Coronary artery (tissue), 2 donors: Measurements from ENCODE around the gene CEP126.

Experiments used
- DNase-seq: peaks from one replicate; pipeline ENCODE4 v3.0.0-alpha.2; 2017; ENCODE audit warnings: low spot score
- H3K27ac ChIP-seq, 2 donors: fragments of 200-600 bp; sonication (generic); one replicate each; pipeline ENCODE4 v1.5.1; 2016 to 2019
- H3K4me3 ChIP-seq: fragments of 200-600 bp; sonication (generic); 2 replicates; pipeline ENCODE4 v1.5.1; 2016; ENCODE audit warnings: mild to moderate bottlenecking, moderate library complexity
- TF ChIP-seq, protein P1 (sequence below): fragments of 200-600 bp; sonication (generic); IDR thresholded peaks from one replicate; pipeline ENCODE4 v1.5.1; 2019; ENCODE audit warnings: antibody characterized with exemption

The CEP126 gene

GRCh38 chr11:101912823-101913284 lies 2.0 kb upstream of the CEP126 start:
- TF ChIP-seq, protein P1, sequence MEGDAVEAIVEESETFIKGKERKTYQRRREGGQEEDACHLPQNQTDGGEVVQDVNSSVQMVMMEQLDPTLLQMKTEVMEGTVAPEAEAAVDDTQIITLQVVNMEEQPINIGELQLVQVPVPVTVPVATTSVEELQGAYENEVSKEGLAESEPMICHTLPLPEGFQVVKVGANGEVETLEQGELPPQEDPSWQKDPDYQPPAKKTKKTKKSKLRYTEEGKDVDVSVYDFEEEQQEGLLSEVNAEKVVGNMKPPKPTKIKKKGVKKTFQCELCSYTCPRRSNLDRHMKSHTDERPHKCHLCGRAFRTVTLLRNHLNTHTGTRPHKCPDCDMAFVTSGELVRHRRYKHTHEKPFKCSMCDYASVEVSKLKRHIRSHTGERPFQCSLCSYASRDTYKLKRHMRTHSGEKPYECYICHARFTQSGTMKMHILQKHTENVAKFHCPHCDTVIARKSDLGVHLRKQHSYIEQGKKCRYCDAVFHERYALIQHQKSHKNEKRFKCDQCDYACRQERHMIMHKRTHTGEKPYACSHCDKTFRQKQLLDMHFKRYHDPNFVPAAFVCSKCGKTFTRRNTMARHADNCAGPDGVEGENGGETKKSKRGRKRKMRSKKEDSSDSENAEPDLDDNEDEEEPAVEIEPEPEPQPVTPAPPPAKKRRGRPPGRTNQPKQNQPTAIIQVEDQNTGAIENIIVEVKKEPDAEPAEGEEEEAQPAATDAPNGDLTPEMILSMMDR = no peak
- H3K27ac ChIP-seq = peak overlapping the region in 1 of 2 donors; percentile 94
- no peak overlapping the region for H3K4me3 ChIP-seq
- no peak for DNase-seq

DNA sequence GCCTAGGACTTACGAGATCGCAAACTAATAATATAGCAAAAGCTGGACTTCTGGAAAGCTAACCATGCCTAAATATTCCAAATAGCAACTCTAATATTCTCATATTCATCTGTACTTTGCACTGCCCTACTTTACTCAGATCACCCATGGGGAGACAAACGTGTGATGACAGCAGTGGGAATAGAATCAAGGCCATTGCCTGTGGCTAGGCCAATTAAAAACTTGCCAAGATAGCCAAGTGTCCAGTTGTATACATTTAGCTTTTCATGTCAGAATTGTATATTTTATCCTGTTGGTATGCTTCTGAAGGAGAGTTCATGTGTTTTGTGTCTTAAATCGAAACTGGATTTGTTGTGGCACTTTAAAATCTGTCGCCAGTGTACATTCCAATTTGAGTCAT lies 1.2 kb upstream of the CEP126 start:
- peak overlapping the region; percentile 89 to 94 for H3K27ac ChIP-seq
- peak overlapping the region; percentile 79 for H3K4me3 ChIP-seq
- no peak for DNase-seq
- TF ChIP-seq, protein P1 = no peak

- H3K27ac ChIP-seq = peak overlapping the region; percentile 89 to 94
- DNase-seq = no peak
- peak overlapping the region; percentile 79 for H3K4me3 ChIP-seq
- TF ChIP-seq, protein P1 = no peak
These were observed 471 bp upstream of the CEP126 start for GRCh38 chr11:101914341-101914737.

DNA sequence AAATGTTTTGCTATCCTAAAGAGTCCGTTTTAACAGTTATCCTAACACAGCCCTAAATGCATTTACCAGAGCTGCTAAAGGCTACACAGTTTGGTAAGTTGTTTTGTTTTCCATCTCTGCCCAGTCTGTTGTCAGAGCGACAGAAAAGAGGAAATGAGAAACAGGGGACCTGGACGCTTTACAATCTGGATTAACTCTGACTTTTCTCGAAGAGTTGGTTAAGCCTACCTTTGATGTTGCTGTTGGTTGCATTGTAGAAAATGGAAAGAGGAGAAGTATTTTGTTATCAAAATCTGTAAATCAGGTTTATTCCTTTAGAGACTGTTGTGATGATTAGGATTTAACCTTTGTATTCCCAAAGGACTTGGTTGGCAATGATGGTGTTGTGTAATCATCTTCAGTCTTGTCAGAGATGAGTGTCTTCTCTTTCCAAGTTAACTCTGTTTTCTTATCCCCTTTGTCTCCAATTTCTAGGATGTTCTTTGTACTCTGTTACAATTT lies 1.0 kb downstream of the CEP126 start:
- no peak for DNase-seq
- Histone ChIP-seq H3K4me3 (peak overlapping the region; percentile 79), H3K27ac (peak overlapping the region; percentile 89 to 94)
- TF ChIP-seq, protein P1 = no peak

GRCh38 chr11:101916422-101916821 lies 1.6 kb downstream of the CEP126 start, which contains the start of gene ANGPTL5:
TSS of gene ANGPTL5 (minus strand) at chr11:101916522. CDS start at chr11:101907909, 8,613 bp downstream.
- peak within 1 kb of the TSS; percentile 89 to 94 for H3K27ac ChIP-seq
- peak within 1 kb of the TSS; percentile 79 for H3K4me3 ChIP-seq
- TF ChIP-seq, protein P1 = no peak
- DNase-seq = no peak

DNA sequence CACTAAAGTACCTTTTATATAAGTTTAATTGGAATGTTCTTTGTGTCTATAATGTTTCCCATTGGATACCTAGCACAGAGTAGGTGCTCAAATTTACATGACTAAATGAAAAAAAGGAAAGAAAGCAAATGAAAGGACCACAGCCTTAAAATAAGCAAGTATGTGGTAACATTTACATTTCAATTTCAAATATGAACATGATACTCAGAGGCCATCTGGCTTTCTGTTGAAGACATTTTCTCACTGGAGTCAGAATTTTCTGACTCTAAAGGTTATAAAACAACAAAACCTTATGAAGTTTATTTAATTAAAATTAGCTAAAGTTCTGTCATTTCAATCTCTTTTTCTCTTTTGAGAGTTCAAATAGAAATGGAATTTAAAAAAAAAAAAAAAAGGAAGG lies 2.4 kb downstream of the CEP126 start:
- TF ChIP-seq, protein P1 = no peak
- no peak for DNase-seq
- Histone ChIP-seq H3K4me3 (no peak overlapping the region), H3K27ac (no peak overlapping the region)

DNA sequence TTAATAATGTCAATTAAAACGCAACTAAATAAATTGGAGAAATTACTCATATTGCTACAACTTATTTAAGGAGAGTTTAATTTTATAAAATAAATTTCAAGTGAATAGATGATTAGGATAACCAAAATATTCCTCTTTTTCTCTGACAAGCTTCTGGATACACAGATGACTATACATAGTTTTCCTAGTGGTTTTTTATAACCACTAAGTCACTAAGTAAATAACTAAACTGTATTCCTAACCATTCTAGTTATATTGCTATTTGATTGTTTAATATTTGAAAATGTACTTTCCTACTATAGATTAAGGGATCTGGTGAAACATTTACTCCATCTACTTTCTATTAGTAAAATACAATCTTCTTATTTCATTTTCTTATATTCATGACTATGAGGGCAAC lies 6.2 kb downstream of the CEP126 start:
- no peak overlapping the region for H3K27ac ChIP-seq

More for the DNA sequence above, 6.2 kb downstream of the CEP126 start:
- TF ChIP-seq, protein P1 = no peak
- H3K4me3 ChIP-seq = no peak overlapping the region
- no peak for DNase-seq
